GM12878 (cell line): Measurements from ENCODE around the gene SHISA7. TPM values are rescaled to one million over a fixed set of nuclear protein-coding genes. Genes with fewer than 3 reads are reported as not detected.
"Not testable (repeated sequence)": the region's sequence is repeated elsewhere in the genome, so short reads cannot be mapped to it uniquely, and the experiment has no call there.

Source experiments
- ATAC-seq: fragments of 200-7000 bp; cut with Tn5 transposase; 3 replicates; pipeline ENCODE4 v1.9.1; 2020; ENCODE audit warnings: mild to moderate bottlenecking, moderate library complexity
- BruUV-seq: library from RNA; stranded (reverse); fragments of 400-500 nt; replicated peaks from 2 replicates; lab custom pipeline; 2021; lab: Mats Ljungman, UMichigan
- CTCF ChIA-PET: fragments of 300-600 bp; sonication (Branson Sonifier 250); formaldehyde crosslinking; extraction: SDS; loops from one replicate; lab custom pipeline; 2021; ENCODE audit warnings: inconsistent platforms; lab: Yijun Ruan, JAX
- POLR2A ChIA-PET: fragments of 350-600 bp; formaldehyde crosslinking; extraction: SDS; loops from one replicate; lab custom pipeline; 2021; ENCODE audit warnings: inconsistent platforms; lab: Charles Lee
- RAD21 ChIA-PET: fragments of 300-600 bp; sonication (Branson Sonifier 250); formaldehyde crosslinking; loops from one replicate; lab custom pipeline; 2023; ENCODE audit warnings: antibody characterized with exemption; ENCODE audit not compliant: unreplicated experiment; lab: Charles Lee
- SMC1A ChIA-PET: fragments of 300-600 bp; sonication (Branson Sonifier 250); formaldehyde crosslinking; loops from one replicate; lab custom pipeline; 2023; ENCODE audit not compliant: unreplicated experiment, uncharacterized antibody; lab: Charles Lee
- DNase-seq: peaks from one replicate; pipeline ENCODE4 v3.0.0-alpha.2; 2011; ENCODE audit warnings: low read depth, low spot score
- FAIRE-seq: peaks from 3 replicates; lab custom pipeline; 2011; peaks lifted over from hg19 to GRCh38; lab: Jason Lieb, UNC
- H2AFZ ChIP-seq: 2 replicates; pipeline ENCODE4 v1.6.0; 2011; ENCODE audit warnings: low read depth, low read length, control low read depth; ENCODE audit not compliant: control insufficient read depth
- H3K27ac ChIP-seq: 2 replicates; pipeline ENCODE4 v1.5.1; 2011; ENCODE audit warnings: control low read depth; ENCODE audit not compliant: control insufficient read depth, insufficient read depth
- H3K27me3 ChIP-seq, 2 experiments: replicated peaks in 1 of 2; 2 replicates each; pipeline versions ENCODE4 v1.6.0 to v1.6.1; 2011; ENCODE audit warnings: low read length in 1 of 2; ENCODE audit not compliant: control insufficient read depth in 2 of 2, insufficient read depth in 2 of 2
- H3K36me3 ChIP-seq, 2 experiments: 2 replicates each; pipeline ENCODE4 v1.5.1; 2011; ENCODE audit warnings: low read length in 1 of 2; ENCODE audit not compliant: control insufficient read depth in 2 of 2, insufficient read depth in 2 of 2
- H3K4me1 ChIP-seq: 2 replicates; pipeline ENCODE4 v1.6.1; 2011; ENCODE audit warnings: mild to moderate bottlenecking, low read length, moderate library complexity, mixed read lengths; ENCODE audit not compliant: control insufficient read depth, insufficient read depth
- H3K4me2 ChIP-seq: 2 replicates; pipeline ENCODE4 v1.6.0; 2011; ENCODE audit warnings: control low read depth; ENCODE audit not compliant: control insufficient read depth, insufficient read depth
- H3K4me3 ChIP-seq: fragments of 200-600 bp; sonication (generic); 2 replicates; pipeline ENCODE4 v1.5.1; 2016
- H3K79me2 ChIP-seq: 2 replicates; pipeline ENCODE4 v1.6.0; 2011; ENCODE audit warnings: low read length; ENCODE audit not compliant: control insufficient read depth, insufficient read depth
- H3K9ac ChIP-seq: 2 replicates; pipeline ENCODE4 v1.8.0; 2011; ENCODE audit warnings: low read length, control low read depth, mixed read lengths; ENCODE audit not compliant: control insufficient read depth, insufficient read depth
- H3K9me3 ChIP-seq: replicated peaks from 3 replicates; pipeline ENCODE4 v1.5.1; 2011; ENCODE audit warnings: mild to moderate bottlenecking, low read length; ENCODE audit not compliant: control insufficient read depth, insufficient read depth
- H4K20me1 ChIP-seq: 2 replicates; pipeline ENCODE4 v1.6.0; 2011; ENCODE audit not compliant: control insufficient read depth, insufficient read depth
- CHD1 ChIP-seq: IDR thresholded peaks from 2 replicates; pipeline ENCODE4 v1.6.1; 2012; ENCODE audit warnings: low read depth, low read length, improper control_type of control experiment
- EZH2 ChIP-seq: IDR thresholded peaks from 2 replicates; pipeline ENCODE4 v1.6.1; 2012; ENCODE audit warnings: low read depth, mild to moderate bottlenecking, control low read depth, inconsistent platforms, low read length, borderline replicate concordance; ENCODE audit not compliant: control insufficient read depth
- GATAD2B ChIP-seq: fragments of 450-650 bp; conservative IDR thresholded peaks from 2 replicates; pipeline ENCODE4 v1.6.1; 2017; ENCODE audit warnings: low read depth, mild to moderate bottlenecking, moderate library complexity
- HDGF ChIP-seq: fragments of 450-650 bp; IDR thresholded peaks from 2 replicates; pipeline ENCODE4 v1.6.1; 2016; ENCODE audit warnings: antibody characterized with exemption
- IKZF1 ChIP-seq: fragments of 450-650 bp; conservative IDR thresholded peaks from 2 replicates; pipeline ENCODE4 v1.6.1; 2017; ENCODE audit warnings: antibody characterized with exemption, mild to moderate bottlenecking
- MTA2 ChIP-seq: fragments of 450-650 bp; IDR thresholded peaks from 2 replicates; pipeline ENCODE4 v1.6.1; 2016; ENCODE audit warnings: low read depth, mild to moderate bottlenecking, moderate library complexity
- NFIC ChIP-seq: IDR thresholded peaks from 2 replicates; pipeline ENCODE4 v1.6.1; 2012; ENCODE audit warnings: low read depth, mild to moderate bottlenecking, inconsistent platforms, low read length, moderate library complexity
- NR2C2 ChIP-seq: IDR thresholded peaks from 2 replicates; pipeline ENCODE4 v1.6.1; 2011; ENCODE audit warnings: borderline replicate concordance, low read depth; ENCODE audit not compliant: control insufficient read depth, insufficient read length
- PAX5 ChIP-seq: IDR thresholded peaks from 2 replicates; pipeline ENCODE4 v1.6.1; 2011; ENCODE audit warnings: low read depth, low read length, borderline replicate concordance
- PAX8 ChIP-seq: fragments of 450-650 bp; IDR thresholded peaks from 2 replicates; pipeline ENCODE4 v1.6.1; 2017; ENCODE audit warnings: mild to moderate bottlenecking, moderate library complexity
- POLR2A ChIP-seq: IDR thresholded peaks from 2 replicates; pipeline ENCODE4 v1.6.1; 2011; ENCODE audit warnings: low read depth, mild to moderate bottlenecking, low read length
- RBBP5 ChIP-seq: fragments of 200-600 bp; sonication (generic); conservative IDR thresholded peaks from 2 replicates; pipeline ENCODE4 v1.6.1; 2016
- SMARCA5 ChIP-seq: fragments of 450-650 bp; IDR thresholded peaks from 2 replicates; pipeline ENCODE4 v1.6.1; 2017; ENCODE audit warnings: mild to moderate bottlenecking
- TARDBP ChIP-seq: IDR thresholded peaks from 2 replicates; pipeline ENCODE4 v1.6.1; 2016; ENCODE audit warnings: borderline replicate concordance
- ZNF217 ChIP-seq: fragments of 450-650 bp; IDR thresholded peaks from 2 replicates; pipeline ENCODE4 v1.6.1; 2017; ENCODE audit warnings: antibody characterized with exemption, mild to moderate bottlenecking
- WGBS: methylation state at CpG from one replicate; pipeline ENCODE4 v1.1.6; 2016; ENCODE audit warnings: low lambda C conversion rate; ENCODE audit not compliant: insufficient replicate concordance, insufficient coverage; ENCODE audit errors: missing lambda C conversion rate; 5-methylcytosine and 5-hydroxymethylcytosine counted together
- in situ Hi-C: fragments of 300-500 bp; cut with MboI; formaldehyde crosslinking; loops from 9 replicates; pipeline ENCODE4 v1.14.3; 2018; ENCODE audit warnings: mixed read lengths
- intact Hi-C: fragments of 100-400 bp; cut with micrococcal nuclease; formaldehyde crosslinking; loops from one replicate; pipeline ENCODE4 v1.14.2; 2022; ENCODE audit not compliant: unreplicated experiment
- polyA plus RNA-seq, 11 experiments: library from polyadenylated mRNA; depleted of rRNA in 4 of 11; unstranded in 6 of 11; stranded (reverse) in 5 of 11; fragments of >200 nt; fragmentation: Nextera tagmentation in 4 of 11; fragmentation: Illumina TruSeq in 1 of 11; extraction: Ambion mirVana in 4 of 11; extraction: Trizol in 1 of 11; gene quantifications; 1 replicate in 1 of 11; 2 replicates in 10 of 11; pipeline versions ENCODE4 v1.2.1 to v1.2.3, GENCODE V29; 2011 to 2016; ENCODE audit warnings: inconsistent platforms in 2 of 11, missing spikeins in 2 of 11, low read depth in 1 of 11
- total RNA-seq, 4 experiments: library from RNA; depleted of rRNA in 3 of 4; stranded (reverse); fragments of >200 nt in 3 of 4; fragmentation: Illumina TruSeq in 1 of 4; extraction: Trizol in 1 of 4; gene quantifications; 2 replicates each; pipeline versions ENCODE4 v1.2.1 to v1.2.3, GENCODE V29; 2013 to 2021

The SHISA7 gene
- total and polyA plus RNA-seq, 10 of the 15 experiments (the other 5 are each of a cell fraction or from before 2014, with no cell fraction given): 0.03 TPM; not detected in 9

DNA sequence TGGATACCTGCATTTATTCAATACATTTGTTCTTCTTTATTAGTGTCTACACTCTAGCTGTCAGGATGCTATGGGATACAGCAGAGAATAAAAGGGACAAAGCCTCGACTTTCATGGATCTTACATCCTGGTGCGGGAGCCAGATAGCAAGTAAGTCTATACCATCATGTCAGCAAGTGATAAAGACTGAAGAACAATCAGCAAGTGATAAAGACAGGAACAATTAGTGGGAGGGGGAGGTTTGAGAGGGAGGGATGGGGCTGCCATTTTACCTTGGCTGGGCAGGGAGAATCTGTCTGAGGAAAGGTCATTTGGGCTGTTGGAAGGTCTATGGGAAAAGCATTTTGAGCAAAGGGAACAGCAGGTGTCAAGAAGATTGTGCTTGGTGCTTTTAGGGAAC, 32.9 kb downstream of the SHISA7 start (continued):
- TF ChIP-seq TARDBP (no peak), CHD1 (no peak), NFIC (no peak), ZNF217 (no peak)

DNA sequence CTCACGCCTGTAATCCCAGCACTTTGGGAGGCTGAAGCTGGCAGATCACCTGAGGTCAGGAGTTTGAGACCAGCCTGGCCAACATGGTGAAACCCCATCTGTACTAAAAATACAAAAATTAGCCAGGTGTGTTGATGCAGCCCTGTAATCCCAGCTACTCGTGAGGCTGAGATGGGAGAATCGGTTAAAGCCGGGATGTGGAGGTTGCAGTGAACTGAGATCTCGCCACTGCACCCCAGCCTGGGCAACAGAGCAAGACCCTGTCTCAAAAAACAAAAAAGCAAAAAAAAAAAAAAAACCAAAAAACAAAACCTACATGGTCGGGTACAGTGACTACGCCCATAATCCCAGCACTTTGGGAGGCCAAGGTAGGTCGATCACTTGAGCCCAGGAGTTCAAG, 33.9 kb downstream of the SHISA7 start:
- FAIRE-seq, RAD21 ChIA-PET, ATAC-seq, H3K9ac ChIP-seq, H3K4me2 ChIP-seq, H3K27ac ChIP-seq, BruUV-seq, H4K20me1 ChIP-seq, H3K4me3 ChIP-seq, DNase-seq, H2AFZ ChIP-seq, in situ Hi-C loops, H3K36me3 ChIP-seq, H3K9me3 ChIP-seq, H3K27me3 ChIP-seq, intact Hi-C loops: not testable (repeated sequence)
- POLR2A ChIA-PET: interaction anchor here (0.6 to 2.6 kb wide), 6 partner anchors 25 to 936 kb away, joined by 3 to 15 read pairs (median 4); partner anchors contain the start of genes KMT5C and TMEM238
- WGBS: 97% methylated on average over 8 of the region's 8 CpGs
- peaks cover 17% of the 10 kb centered on the region for H3K4me1 ChIP-seq
- SMC1A ChIA-PET: interaction anchor here (1.0 to 1.9 kb wide), 3 partner anchors 9 to 133 kb away, joined by 4 to 5 read pairs (median 4); no protein-coding TSS in a partner anchor
- peaks cover 30% of the 10 kb centered on the region for H3K79me2 ChIP-seq
- CTCF ChIA-PET: interaction anchor here (0.6 to 2.0 kb wide), 5 partner anchors 9 to 128 kb away, joined by 3 to 9 read pairs (median 6); no protein-coding TSS in a partner anchor

DNA sequence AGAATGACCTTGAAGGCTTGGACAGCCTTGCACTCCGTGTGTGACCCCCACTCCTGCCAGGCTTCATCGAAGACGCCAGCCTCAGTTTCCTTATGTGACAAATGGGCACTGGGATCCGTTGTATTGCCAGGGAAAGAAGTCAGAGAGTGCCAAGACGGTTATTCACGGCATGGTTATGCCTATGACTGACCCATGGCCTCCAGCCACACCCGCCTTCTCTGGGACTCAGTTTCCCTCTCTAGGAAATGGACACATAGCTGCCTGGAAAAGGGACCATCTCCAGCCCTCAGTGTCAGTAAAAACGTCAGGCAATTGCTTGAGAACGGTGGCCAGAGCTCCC, 34.6 kb downstream of the SHISA7 start:
- peak overlapping the region; percentile 96 for H2AFZ ChIP-seq
- peak overlapping the region; percentile 68 for H3K4me3 ChIP-seq
- in situ Hi-C loops: no loop called here
- intact Hi-C loops: loop anchor here (1.0 kb wide), 1 partner anchor 216 kb away; the partner anchor contains the start of gene ZNF784
- H3K9ac ChIP-seq: peak overlapping the region; percentile 76
- no peaks in the 10 kb centered on the region; the same call in 1 of the 2 replicates for H4K20me1 ChIP-seq
- FAIRE-seq (no peak), ATAC-seq (no peak), DNase-seq (no peak)
- H3K4me1 ChIP-seq: peaks cover 20% of the 10 kb centered on the region
- peak overlapping the region; percentile 99 for H3K4me2 ChIP-seq
- 79% methylated on average over 9 of the region's 9 CpGs for WGBS
- ChIA-PET SMC1A (interaction anchor here (1.1 to 1.9 kb wide), 3 partner anchors 9 to 108 kb away, joined by 4 to 5 read pairs (median 5); no protein-coding TSS in a partner anchor), CTCF (interaction anchor here (1.3 to 2.0 kb wide), 4 partner anchors 9 to 116 kb away, joined by 4 to 9 read pairs (median 8); no protein-coding TSS in a partner anchor), RAD21 (no interaction called here), POLR2A (interaction anchor here (0.6 to 2.6 kb wide), 4 partner anchors 25 to 154 kb away, joined by 3 to 15 read pairs (median 5); partner anchors contain the start of gene TMEM238)
- TSS peak; percentile 97 for BruUV-seq
- H3K9me3 ChIP-seq: peaks cover 5% of the 10 kb centered on the region; the same call in 1 of the 3 replicates
- H3K27ac ChIP-seq: peak overlapping the region; percentile 98
- H3K27me3 ChIP-seq: no peaks in the 10 kb centered on the region
- peaks cover 34% of the 10 kb centered on the region for H3K79me2 ChIP-seq
- H3K36me3 ChIP-seq: peaks cover 6 to 8% of the 10 kb centered on the region in 2 experiments; a peak in 3 of 4 replicates
- peak; percentile 14; the same call in 1 of the 2 replicates for TF ChIP-seq MTA2
- TF ChIP-seq PAX5: no peak
- no peak for TF ChIP-seq HDGF
- TF ChIP-seq POLR2A: no peak
- TF ChIP-seq SMARCA5: peak; percentile 87
- no peak for TF ChIP-seq PAX8
- TF ChIP-seq IKZF1: no peak
- no peak for TF ChIP-seq NR2C2
- no peak for TF ChIP-seq EZH2
- TF ChIP-seq GATAD2B: 0 out of 2 replicates have a peak, but pooled peaks have one; percentile 4
- TF ChIP-seq RBBP5: no peak
